HepG2 (cell line): ENCODE data around the gene CCNB1. TPM values are rescaled to one million over a fixed set of nuclear protein-coding genes. Genes with fewer than 3 reads are reported as not detected.
A peak's percentile ranks its signal among the peaks of the same experiment; 100 is the strongest.

Experiments used
- ATAC-seq: fragments of 200-7000 bp; cut with Tn5 transposase; 3 replicates; pipeline ENCODE4 v1.9.1; 2020; ENCODE audit warnings: mild to moderate bottlenecking, moderate library complexity
- BruUV-seq: library from RNA; stranded (reverse); fragments of 400-500 nt; replicated peaks from 2 replicates; lab custom pipeline; 2021; lab: Mats Ljungman, UMichigan
- CTCF ChIA-PET: fragments of 300-600 bp; formaldehyde crosslinking; extraction: SDS; loops from one replicate; lab custom pipeline; 2021; ENCODE audit warnings: low total read pairs, inconsistent platforms, low intra/inter-chr PET ratio; lab: Yijun Ruan, JAX
- POLR2A ChIA-PET: fragments of 350-600 bp; sonication (Branson Sonifier 250); formaldehyde crosslinking; loops from one replicate; lab custom pipeline; 2020; ENCODE audit warnings: antibody characterized with exemption, inconsistent platforms; lab: Yijun Ruan, JAX
- DNase-seq: peaks from one replicate; pipeline ENCODE4 v3.0.0-alpha.2; 2015; ENCODE audit warnings: low spot score
- FAIRE-seq: peaks from 3 replicates; lab custom pipeline; 2011; peaks lifted over from hg19 to GRCh38; lab: Jason Lieb, UNC
- H2AFZ ChIP-seq: one replicate; pipeline ENCODE4 v1.6.1; 2011; ENCODE audit warnings: low read length, inconsistent platforms
- H3K27ac ChIP-seq: fragments of 300-600 bp; 3 replicates; pipeline ENCODE4 v1.8.0; 2011; ENCODE audit warnings: mixed run types, mild to moderate bottlenecking, mixed read lengths, low read length, inconsistent platforms; ENCODE audit not compliant: insufficient read depth; ENCODE audit errors: extremely low read length
- H3K27me3 ChIP-seq, 2 experiments: fragments of 200-600 bp in 1 of 2; 2 replicates in 1 of 2; 3 replicates in 1 of 2; pipeline versions ENCODE4 v1.6.0 to v1.8.0; 2011; ENCODE audit warnings: low read length in 2 of 2, mild to moderate bottlenecking in 2 of 2, moderate library complexity in 2 of 2, inconsistent platforms in 1 of 2; ENCODE audit not compliant: insufficient read depth in 2 of 2, control insufficient read depth in 1 of 2
- H3K36me3 ChIP-seq, 2 experiments: fragments of 200-600 bp in 1 of 2; replicated peaks in 1 of 2; 2 replicates in 1 of 2; 3 replicates in 1 of 2; pipeline versions ENCODE4 v1.5.1 to v1.8.0; 2011; ENCODE audit warnings: low read length in 2 of 2, inconsistent platforms in 1 of 2; ENCODE audit not compliant: insufficient read depth in 2 of 2, control insufficient read depth in 1 of 2
- H3K4me1 ChIP-seq: 2 replicates; pipeline ENCODE4 v1.5.1; 2012; ENCODE audit warnings: low read length, inconsistent platforms; ENCODE audit not compliant: insufficient read depth
- H3K4me2 ChIP-seq: 2 replicates; pipeline ENCODE4 v1.6.0; 2011; ENCODE audit warnings: low read depth, low read length, inconsistent platforms
- H3K4me3 ChIP-seq, 3 experiments: fragments of 200-600 bp in 1 of 3; sonication (generic), shearing (Covaris generic) in 1 of 3; replicated peaks in 1 of 3; 2 replicates each; pipeline ENCODE4 v1.5.1; 2011 to 2016; ENCODE audit warnings: low read length in 3 of 3, inconsistent platforms in 2 of 3, low read depth in 2 of 3, mild to moderate bottlenecking in 2 of 3, control low read depth in 1 of 3, mixed read lengths in 1 of 3; ENCODE audit not compliant: insufficient read depth in 1 of 3
- H3K79me2 ChIP-seq: one replicate; pipeline ENCODE4 v1.6.1; 2011; ENCODE audit warnings: low read length, inconsistent platforms; ENCODE audit not compliant: insufficient read depth
- H3K9ac ChIP-seq: 2 replicates; pipeline ENCODE4 v1.6.0; 2011; ENCODE audit warnings: mild to moderate bottlenecking, low read depth, low read length, inconsistent platforms; ENCODE audit not compliant: insufficient read depth
- H3K9me3 ChIP-seq: 2 replicates; pipeline ENCODE4 v1.5.1; 2012; ENCODE audit warnings: mild to moderate bottlenecking, low read length
- H4K20me1 ChIP-seq: 2 replicates; pipeline ENCODE4 v1.6.0; 2011; ENCODE audit warnings: inconsistent platforms, mild to moderate bottlenecking, low read length, moderate library complexity; ENCODE audit not compliant: insufficient read depth
- PAF1 ChIP-seq: IDR thresholded peaks from 2 replicates; pipeline ENCODE4 v1.6.1; 2016; ENCODE audit warnings: missing genetic modification reagents, missing compliant biosample characterization
- RXRA ChIP-seq: sonication (generic); formaldehyde crosslinking; IDR thresholded peaks from 2 replicates; pipeline ENCODE4 v1.5.1; 2020; ENCODE audit warnings: missing genetic modification reagents
- TEAD3 ChIP-seq: optimal IDR thresholded peaks from 2 replicates; pipeline ENCODE3; 2016; ENCODE audit warnings: borderline replicate concordance
- ZNF160 ChIP-seq: sonication (generic); formaldehyde crosslinking; IDR thresholded peaks from 2 replicates; pipeline ENCODE4 v1.8.0; 2022; ENCODE audit warnings: mild to moderate bottlenecking, inconsistent platforms, missing genetic modification reagents
- ZNF33A ChIP-seq: sonication (generic); formaldehyde crosslinking; IDR thresholded peaks from 2 replicates; pipeline ENCODE4 v1.5.1; 2020; ENCODE audit warnings: missing genetic modification reagents, mild to moderate bottlenecking, moderate library complexity, borderline replicate concordance
- ZNF367 ChIP-seq: sonication (generic); formaldehyde crosslinking; IDR thresholded peaks from 2 replicates; pipeline ENCODE4 v1.4.0; 2020; ENCODE audit warnings: missing genetic modification reagents, borderline replicate concordance
- ZNF468 ChIP-seq: sonication (generic); formaldehyde crosslinking; IDR thresholded peaks from 2 replicates; pipeline ENCODE4 v1.8.0; 2022; ENCODE audit warnings: mild to moderate bottlenecking, moderate library complexity, missing genetic modification reagents
- WGBS: methylation state at CpG from one replicate; pipeline ENCODE4 v1.1.6; 2017; ENCODE audit warnings: low lambda C conversion rate; 5-methylcytosine and 5-hydroxymethylcytosine counted together
- in situ Hi-C: cut with HindIII; loops from 2 replicates; pipeline ENCODE4 v1.10.0; 2017; ENCODE audit warnings: low pct_unique_long_range_greater_than_20kb; ENCODE audit not compliant: extremely low pct_ligation_motif_present
- intact Hi-C: fragments of 100-400 bp; cut with micrococcal nuclease; formaldehyde crosslinking; loops from one replicate; pipeline ENCODE4 v1.10.0; 2022; ENCODE audit not compliant: unreplicated experiment
- polyA plus RNA-seq, 8 experiments: library from polyadenylated mRNA; depleted of rRNA in 3 of 8; stranded (reverse) in 7 of 8; unstranded in 1 of 8; fragments of >200 nt; fragmentation: Illumina TruSeq in 4 of 8; extraction: Trizol in 4 of 8; gene quantifications; 2 replicates each; pipeline versions ENCODE4 v1.2.1 to v1.2.3, GENCODE V29; 2011 to 2016; ENCODE audit warnings: low read depth in 4 of 8, missing spikeins in 1 of 8, mixed read lengths in 1 of 8; ENCODE audit not compliant: insufficient read depth in 1 of 8
- total RNA-seq, 5 experiments: library from RNA; depleted of rRNA; stranded (reverse); fragments of >200 nt; fragmentation: Illumina TruSeq; extraction: Trizol; gene quantifications; 2 replicates each; pipeline ENCODE4 v1.2.3, GENCODE V29; 2016; ENCODE audit warnings: low read depth in 1 of 5
- TF ChIP-seq, protein P1 (sequence below): sonication (generic); formaldehyde crosslinking; IDR thresholded peaks from 2 replicates; pipeline ENCODE4 v1.4.0; 2020; ENCODE audit warnings: missing genetic modification reagents, mild to moderate bottlenecking, borderline replicate concordance
- TF ChIP-seq, protein P2 (sequence below): sonication (generic); formaldehyde crosslinking; IDR thresholded peaks from 2 replicates; pipeline ENCODE4 v1.4.0; 2020; ENCODE audit warnings: mild to moderate bottlenecking, missing genetic modification reagents

CCNB1 gene
- total and polyA plus RNA-seq, 2 of the 13 experiments (the other 11 are each of a cell fraction or from before 2014, with no cell fraction given): 82.3 to 316 TPM

DNA sequence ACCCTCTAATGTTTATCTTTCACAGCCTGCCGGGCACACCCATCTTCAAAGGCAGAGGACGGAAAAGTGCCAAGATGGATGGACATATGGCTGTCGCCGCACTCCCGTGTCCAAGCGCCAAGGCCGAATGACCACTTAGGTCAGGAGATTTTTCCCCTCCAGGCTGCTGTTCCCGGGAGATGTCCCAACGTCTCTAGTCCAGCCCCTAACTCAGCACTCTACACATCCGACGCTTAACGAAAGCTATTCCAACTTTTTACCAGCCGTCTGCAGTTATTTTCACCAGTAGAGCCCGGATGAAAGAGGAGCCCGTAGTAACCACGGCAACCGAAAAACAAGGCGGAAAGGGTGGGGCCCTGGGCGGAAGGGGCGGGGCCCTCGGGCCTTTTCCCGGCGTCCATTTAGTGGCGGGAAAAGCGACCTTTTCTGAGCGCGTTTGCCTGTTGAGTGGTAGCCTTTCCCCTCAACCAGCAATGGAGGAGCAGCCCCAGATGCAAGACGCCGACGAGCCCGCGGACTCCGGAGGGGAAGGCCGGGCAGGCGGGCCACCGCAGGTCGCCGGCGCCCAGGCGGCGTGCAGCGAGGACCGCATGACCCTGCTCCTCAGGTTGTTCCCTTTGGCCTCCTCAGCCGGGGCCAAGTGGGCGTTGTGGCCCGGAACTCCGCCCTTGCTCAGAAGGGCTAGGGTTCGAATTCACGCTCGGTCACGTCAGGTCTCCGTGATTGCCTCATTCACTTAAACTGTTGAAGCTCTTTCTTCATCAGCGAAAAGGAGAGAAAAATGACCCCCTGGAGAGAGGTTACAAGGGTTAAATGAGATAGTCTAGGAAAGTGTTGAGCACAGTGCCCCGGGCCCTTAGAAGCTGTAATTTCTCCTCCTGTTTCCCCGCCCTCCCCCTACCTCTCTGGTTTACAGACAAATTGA lies 22.5 kb downstream of the CCNB1 start, which contains the start of gene CENPH (continued):
- TF ChIP-seq, protein P1, sequence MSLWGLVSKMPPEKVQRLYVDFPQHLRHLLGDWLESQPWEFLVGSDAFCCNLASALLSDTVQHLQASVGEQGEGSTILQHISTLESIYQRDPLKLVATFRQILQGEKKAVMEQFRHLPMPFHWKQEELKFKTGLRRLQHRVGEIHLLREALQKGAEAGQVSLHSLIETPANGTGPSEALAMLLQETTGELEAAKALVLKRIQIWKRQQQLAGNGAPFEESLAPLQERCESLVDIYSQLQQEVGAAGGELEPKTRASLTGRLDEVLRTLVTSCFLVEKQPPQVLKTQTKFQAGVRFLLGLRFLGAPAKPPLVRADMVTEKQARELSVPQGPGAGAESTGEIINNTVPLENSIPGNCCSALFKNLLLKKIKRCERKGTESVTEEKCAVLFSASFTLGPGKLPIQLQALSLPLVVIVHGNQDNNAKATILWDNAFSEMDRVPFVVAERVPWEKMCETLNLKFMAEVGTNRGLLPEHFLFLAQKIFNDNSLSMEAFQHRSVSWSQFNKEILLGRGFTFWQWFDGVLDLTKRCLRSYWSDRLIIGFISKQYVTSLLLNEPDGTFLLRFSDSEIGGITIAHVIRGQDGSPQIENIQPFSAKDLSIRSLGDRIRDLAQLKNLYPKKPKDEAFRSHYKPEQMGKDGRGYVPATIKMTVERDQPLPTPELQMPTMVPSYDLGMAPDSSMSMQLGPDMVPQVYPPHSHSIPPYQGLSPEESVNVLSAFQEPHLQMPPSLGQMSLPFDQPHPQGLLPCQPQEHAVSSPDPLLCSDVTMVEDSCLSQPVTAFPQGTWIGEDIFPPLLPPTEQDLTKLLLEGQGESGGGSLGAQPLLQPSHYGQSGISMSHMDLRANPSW: peak; percentile 64; the same call in 1 of the 2 replicates
- TF ChIP-seq ZNF367 (CRISPR knock-in tag): no peak
- TF ChIP-seq ZNF468 (CRISPR knock-in tag): no peak
- TF ChIP-seq, all 625 proteins: peak for 269

DNA sequence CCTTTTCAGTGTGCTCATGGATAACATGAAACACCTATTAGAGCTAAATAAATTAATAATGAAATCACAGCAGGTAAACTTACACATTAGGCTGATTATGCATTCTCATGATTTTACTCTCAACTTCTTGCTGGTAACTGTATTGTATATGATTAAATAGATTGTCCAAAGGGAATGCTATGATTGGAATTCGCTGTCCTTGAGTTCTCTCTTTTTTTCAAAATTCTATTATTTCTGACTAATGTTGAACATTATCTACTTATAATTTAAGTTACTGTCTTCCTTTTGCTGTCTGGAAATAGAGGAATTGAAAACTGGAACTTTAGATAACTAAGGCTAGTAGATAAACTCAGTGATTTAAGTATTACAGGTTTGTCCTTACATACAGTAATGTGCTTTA lies 35.5 kb downstream of the CCNB1 start:
- H4K20me1 ChIP-seq: no peaks in the 10 kb centered on the region
- H3K9me3 ChIP-seq: no peaks in the 10 kb centered on the region
- no peak overlapping the region for H3K9ac ChIP-seq
- H3K27me3 ChIP-seq: no peaks in the 10 kb centered on the region
- in situ Hi-C loops (no loop called here), intact Hi-C loops (no loop called here)
- no peaks in the 10 kb centered on the region for H3K79me2 ChIP-seq
- DNase-seq (no peak), FAIRE-seq (no peak), ATAC-seq (no peak)
- no TSS peak for BruUV-seq
- 95% methylated on average over 1 of the region's 1 CpG for WGBS
- H3K4me1 ChIP-seq: peaks cover 8% of the 10 kb centered on the region
- H3K27ac ChIP-seq: no peak overlapping the region
- H2AFZ ChIP-seq: no peak overlapping the region
- peaks cover 2 to 21% of the 10 kb centered on the region in 2 experiments; a peak in 3 of 5 replicates for H3K36me3 ChIP-seq
- no peak overlapping the region for H3K4me3 ChIP-seq
- POLR2A ChIA-PET: interaction anchor here (0.7 kb wide), 1 partner anchor 20 kb away, joined by 3 read pairs; no protein-coding TSS in a partner anchor
- CTCF ChIA-PET: no interaction called here
- no peak overlapping the region for H3K4me2 ChIP-seq
- TF ChIP-seq ZNF33A: no peak
- TF ChIP-seq RXRA (CRISPR knock-in tag): no peak
- TF ChIP-seq, protein P2, sequence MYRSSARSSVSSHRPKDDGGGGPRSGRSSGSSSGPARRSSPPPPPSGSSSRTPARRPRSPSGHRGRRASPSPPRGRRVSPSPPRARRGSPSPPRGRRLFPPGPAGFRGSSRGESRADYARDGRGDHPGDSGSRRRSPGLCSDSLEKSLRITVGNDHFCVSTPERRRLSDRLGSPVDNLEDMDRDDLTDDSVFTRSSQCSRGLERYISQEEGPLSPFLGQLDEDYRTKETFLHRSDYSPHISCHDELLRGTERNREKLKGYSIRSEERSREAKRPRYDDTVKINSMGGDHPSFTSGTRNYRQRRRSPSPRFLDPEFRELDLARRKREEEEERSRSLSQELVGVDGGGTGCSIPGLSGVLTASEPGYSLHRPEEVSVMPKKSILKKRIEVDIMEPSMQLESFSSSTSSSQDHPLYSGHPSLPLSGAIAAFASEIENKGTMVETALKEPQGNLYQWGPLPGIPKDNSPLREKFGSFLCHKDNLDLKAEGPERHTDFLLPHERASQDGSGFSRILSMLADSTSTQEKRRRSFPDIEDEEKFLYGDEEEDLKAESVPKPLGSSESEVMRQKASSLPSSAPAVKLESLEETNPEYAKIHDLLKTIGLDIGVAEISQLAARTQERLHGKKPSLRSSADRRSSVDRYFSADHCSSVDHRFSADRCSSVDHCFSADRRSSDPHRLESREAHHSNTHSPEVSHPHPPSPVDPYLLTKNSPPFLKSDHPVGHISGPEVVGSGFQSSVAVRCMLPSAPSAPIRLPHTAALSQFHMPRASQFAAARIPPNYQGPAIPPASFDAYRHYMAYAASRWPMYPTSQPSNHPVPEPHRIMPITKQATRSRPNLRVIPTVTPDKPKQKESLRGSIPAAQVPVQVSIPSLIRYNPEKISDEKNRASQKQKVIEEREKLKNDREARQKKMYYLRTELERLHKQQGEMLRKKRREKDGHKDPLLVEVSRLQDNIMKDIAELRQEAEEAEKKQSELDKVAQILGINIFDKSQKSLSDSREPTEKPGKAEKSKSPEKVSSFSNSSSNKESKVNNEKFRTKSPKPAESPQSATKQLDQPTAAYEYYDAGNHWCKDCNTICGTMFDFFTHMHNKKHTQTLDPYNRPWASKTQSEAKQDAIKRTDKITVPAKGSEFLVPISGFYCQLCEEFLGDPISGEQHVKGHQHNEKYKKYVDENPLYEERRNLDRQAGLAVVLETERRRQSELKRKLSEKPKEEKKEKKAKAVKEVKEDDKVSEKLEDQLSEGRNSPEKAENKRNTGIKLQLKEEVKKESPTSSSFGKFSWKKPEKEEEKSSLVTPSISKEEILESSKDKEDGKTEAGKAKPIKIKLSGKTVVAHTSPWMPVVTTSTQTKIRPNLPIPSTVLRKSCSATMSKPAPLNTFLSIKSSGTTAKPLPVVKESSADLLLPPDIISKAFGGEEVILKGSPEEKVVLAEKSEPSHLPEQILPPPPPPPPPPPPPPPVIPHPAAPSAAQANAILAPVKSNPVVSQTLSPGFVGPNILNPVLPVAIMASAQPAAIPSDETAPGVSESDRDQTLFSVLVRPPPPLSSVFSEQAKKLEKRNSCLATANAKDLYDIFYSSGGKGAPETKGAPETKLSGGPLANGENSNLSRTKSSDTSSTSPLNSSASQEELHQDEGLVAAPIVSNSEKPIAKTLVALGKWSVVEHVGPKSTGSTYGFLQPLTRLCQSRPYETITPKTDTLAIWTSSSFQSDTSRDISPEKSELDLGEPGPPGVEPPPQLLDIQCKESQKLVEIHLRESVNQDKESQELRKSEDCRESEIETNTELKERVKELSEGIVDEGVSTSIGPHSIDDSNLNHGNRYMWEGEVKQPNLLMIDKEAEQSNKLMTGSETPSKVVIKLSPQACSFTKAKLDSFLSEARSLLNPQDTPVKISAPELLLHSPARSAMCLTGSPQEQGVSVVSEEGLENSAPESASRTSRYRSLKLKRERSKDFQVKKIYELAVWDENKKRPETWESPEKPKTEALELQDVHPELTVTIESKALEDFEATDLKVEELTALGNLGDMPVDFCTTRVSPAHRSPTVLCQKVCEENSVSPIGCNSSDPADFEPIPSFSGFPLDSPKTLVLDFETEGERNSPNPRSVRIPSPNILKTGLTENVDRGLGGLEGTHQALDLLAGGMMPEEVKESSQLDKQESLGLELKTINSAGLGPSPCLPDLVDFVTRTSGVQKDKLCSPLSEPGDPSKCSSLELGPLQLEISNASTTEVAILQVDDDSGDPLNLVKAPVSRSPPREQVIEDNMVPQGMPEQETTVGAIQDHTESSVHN: no peak
- no peak for TF ChIP-seq TEAD3 (CRISPR knock-in tag)
- no peak for TF ChIP-seq PAF1 (CRISPR knock-in tag)
- no peak for TF ChIP-seq ZNF160 (CRISPR knock-in tag)
